ENCODE data around the gene CLASP1.

Gene CLASP1

GRCh38 chr2:121355488-121355887 lies 293.8 kb downstream of the CLASP1 start:
- Histone ChIP-seq H3K27me3 (ENCODE audit: insufficient read depth, low read depth) (no peaks in the 10 kb centered on the region), H3K4me2 (no peak overlapping the region), H3K79me2 (ENCODE audit: insufficient read depth, low read depth) (no peaks in the 10 kb centered on the region), H3K27ac (no peak overlapping the region), H4K20me1 (ENCODE audit: insufficient read depth) (no peaks in the 10 kb centered on the region), H3K4me3 (IDR thresholded peaks at IDR 0.05; ENCODE audit: insufficient read depth, low read depth, low read length) (no peak overlapping the region), H2AFZ (ENCODE audit: low read depth) (no peak overlapping the region), H3K36me3 (ENCODE audit: insufficient read depth) (no peaks in the 10 kb centered on the region), H3K9ac (no peak overlapping the region), H3K4me1 (ENCODE audit: low read depth, poor library complexity, severe bottlenecking) (no peaks in the 10 kb centered on the region)
- TF ChIP-seq CTCF (conservative IDR thresholded peaks at IDR 0.05; ENCODE audit: low read depth, low read length): no peak

DNA sequence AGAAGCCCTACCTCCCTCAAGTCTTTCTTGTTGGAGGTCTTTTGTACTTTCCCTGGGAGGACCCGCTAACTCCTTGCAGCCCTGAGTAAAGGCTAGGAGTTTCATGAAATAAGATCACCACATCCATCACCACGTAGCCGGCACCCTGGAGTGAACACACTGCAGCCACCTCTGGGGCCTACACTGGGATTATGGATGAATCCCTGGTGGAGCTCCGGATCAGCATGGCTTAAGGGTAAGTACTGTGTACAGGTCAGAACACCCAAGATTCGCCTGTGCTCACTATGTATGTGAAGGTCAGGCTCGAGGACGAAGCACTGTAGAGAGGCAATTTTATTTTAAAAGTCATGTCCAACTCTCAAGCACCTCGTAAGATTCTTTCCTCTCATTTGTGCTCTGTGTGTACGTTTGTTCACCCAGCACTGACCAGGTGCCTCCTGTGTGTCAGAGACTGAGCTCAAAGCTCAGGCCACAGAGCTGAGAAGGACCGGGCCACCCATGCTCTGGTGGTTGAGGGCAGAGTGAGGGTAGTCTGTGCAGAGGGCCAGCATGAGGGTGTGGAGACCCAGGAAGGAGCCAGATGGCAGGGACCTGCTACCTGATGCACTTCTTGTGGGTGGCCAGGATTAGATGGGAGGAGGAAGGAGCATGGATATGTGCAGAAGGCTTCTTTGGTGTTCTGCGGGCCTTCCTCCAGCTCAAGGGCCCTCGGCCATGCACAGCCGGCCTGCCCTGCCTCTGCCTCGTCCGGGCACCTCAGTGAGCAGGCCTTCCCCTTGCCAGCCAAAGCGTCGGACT lies 297.5 kb downstream of the CLASP1 start:
- Histone ChIP-seq H3K4me2 (no peak overlapping the region), H3K36me3 (ENCODE audit: insufficient read depth) (no peaks in the 10 kb centered on the region), H3K4me3 (IDR thresholded peaks at IDR 0.05; ENCODE audit: insufficient read depth, low read depth, low read length) (no peak overlapping the region), H2AFZ (ENCODE audit: low read depth) (no peak overlapping the region), H3K79me2 (ENCODE audit: insufficient read depth, low read depth) (no peaks in the 10 kb centered on the region), H4K20me1 (ENCODE audit: insufficient read depth) (no peaks in the 10 kb centered on the region), H3K27me3 (ENCODE audit: insufficient read depth, low read depth) (no peaks in the 10 kb centered on the region), H3K9ac (no peak overlapping the region), H3K4me1 (ENCODE audit: low read depth, poor library complexity, severe bottlenecking) (no peaks in the 10 kb centered on the region), H3K27ac (no peak overlapping the region)
- no peak for TF ChIP-seq CTCF (conservative IDR thresholded peaks at IDR 0.05; ENCODE audit: low read depth, low read length)

GRCh38 chr2:121350890-121351289 lies 298.4 kb downstream of the CLASP1 start:
- no peak for TF ChIP-seq CTCF (conservative IDR thresholded peaks at IDR 0.05; ENCODE audit: low read depth, low read length)
- H3K36me3 ChIP-seq (ENCODE audit: insufficient read depth): no peaks in the 10 kb centered on the region

DNA sequence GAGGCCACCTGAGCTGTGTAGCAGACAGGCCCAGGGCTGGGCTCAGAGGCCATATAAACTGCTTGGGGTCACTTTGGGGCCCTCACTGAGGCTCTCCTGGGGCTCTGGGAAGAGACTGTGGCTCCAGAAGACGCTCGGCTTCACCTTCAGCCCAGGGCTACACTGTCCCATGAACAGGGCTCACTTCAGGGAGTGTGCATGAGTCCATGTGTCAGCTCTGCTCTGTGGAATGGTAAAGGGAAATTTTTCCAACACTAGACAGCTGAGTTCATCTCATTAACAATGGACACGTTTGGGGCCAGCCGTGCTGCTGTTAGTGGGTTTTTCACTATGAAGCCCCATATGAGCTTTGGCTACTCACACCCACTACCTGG lies 298.9 kb downstream of the CLASP1 start:
- no peak overlapping the region for H2AFZ ChIP-seq (ENCODE audit: low read depth)
- no peak overlapping the region for H3K4me2 ChIP-seq
- H3K79me2 ChIP-seq (ENCODE audit: insufficient read depth, low read depth): no peaks in the 10 kb centered on the region
- H3K4me3 ChIP-seq (IDR thresholded peaks at IDR 0.05; ENCODE audit: insufficient read depth, low read depth, low read length): no peak overlapping the region
- H3K4me1 ChIP-seq (ENCODE audit: low read depth, poor library complexity, severe bottlenecking): no peaks in the 10 kb centered on the region
- no peaks in the 10 kb centered on the region for H4K20me1 ChIP-seq (ENCODE audit: insufficient read depth)
- H3K9ac ChIP-seq: no peak overlapping the region
- no peaks in the 10 kb centered on the region for H3K27me3 ChIP-seq (ENCODE audit: insufficient read depth, low read depth)
- TF ChIP-seq CTCF (conservative IDR thresholded peaks at IDR 0.05; ENCODE audit: low read depth, low read length): no peak
- H3K36me3 ChIP-seq (ENCODE audit: insufficient read depth): no peaks in the 10 kb centered on the region
- no peak overlapping the region for H3K27ac ChIP-seq

More at GRCh38 chr2:121350890-121351289, 298.4 kb downstream of the CLASP1 start:
- H3K4me2 ChIP-seq: no peak overlapping the region
- H2AFZ ChIP-seq (ENCODE audit: low read depth): no peak overlapping the region
- H3K4me1 ChIP-seq (ENCODE audit: low read depth, poor library complexity, severe bottlenecking): no peaks in the 10 kb centered on the region
- no peak overlapping the region for H3K27ac ChIP-seq
- H3K9ac ChIP-seq: no peak overlapping the region
- no peaks in the 10 kb centered on the region for H3K79me2 ChIP-seq (ENCODE audit: insufficient read depth, low read depth)
- no peak overlapping the region for H3K4me3 ChIP-seq (IDR thresholded peaks at IDR 0.05; ENCODE audit: insufficient read depth, low read depth, low read length)
- H3K27me3 ChIP-seq (ENCODE audit: insufficient read depth, low read depth): no peaks in the 10 kb centered on the region
- H4K20me1 ChIP-seq (ENCODE audit: insufficient read depth): no peaks in the 10 kb centered on the region

Data from KMS-11 (cell line).